HG02623 (cell line): Measurements from ENCODE around the gene B4GALNT3.

Experiments
- ATAC-seq: cut with Tn5 transposase; IDR thresholded peaks from one replicate; pipeline ENCODE4 v1.9.1; 2021; ENCODE audit warnings: moderate library complexity; ENCODE audit not compliant: unreplicated experiment

Gene B4GALNT3

GRCh38 chr12:467591-467990, 7.9 kb downstream of the B4GALNT3 start:
- ATAC-seq, result no peak

GRCh38 chr12:468671-469389, 9.1 kb downstream of the B4GALNT3 start:
- no peak for ATAC-seq

GRCh38 chr12:470133-470532, 10.4 kb downstream of the B4GALNT3 start:
- ATAC-seq, result no peak

GRCh38 chr12:473198-473597, 13.5 kb downstream of the B4GALNT3 start:
- no peak for ATAC-seq

GRCh38 chr12:473863-474577, 14.3 kb downstream of the B4GALNT3 start:
- ATAC-seq, result no peak

- ATAC-seq, result no peak
These were observed 15.5 kb downstream of the B4GALNT3 start for GRCh38 chr12:475286-475685.

- ATAC-seq, result no peak
These were observed 19.4 kb downstream of the B4GALNT3 start for GRCh38 chr12:479161-479560.

GRCh38 chr12:480831-481816, 21.4 kb downstream of the B4GALNT3 start:
- ATAC-seq, result no peak

- ATAC-seq, result no peak
These were observed 22.3 kb downstream of the B4GALNT3 start for GRCh38 chr12:482061-482460.

GRCh38 chr12:484096-484495, 24.4 kb downstream of the B4GALNT3 start:
- ATAC-seq, result no peak

GRCh38 chr12:490260-490659, 30.5 kb downstream of the B4GALNT3 start:
- no peak for ATAC-seq

- no peak for ATAC-seq
These were observed 35.7 kb downstream of the B4GALNT3 start for GRCh38 chr12:495466-495865.

- ATAC-seq, result no peak
These were observed 37.0 kb downstream of the B4GALNT3 start for GRCh38 chr12:496736-497135.

GRCh38 chr12:497501-498160, 37.9 kb downstream of the B4GALNT3 start:
- no peak for ATAC-seq

GRCh38 chr12:499837-500458, 40.2 kb downstream of the B4GALNT3 start:
- no peak for ATAC-seq

- ATAC-seq, result no peak
These were observed 42.1 kb downstream of the B4GALNT3 start for GRCh38 chr12:501722-502447.

GRCh38 chr12:503111-503761, 43.5 kb downstream of the B4GALNT3 start:
- no peak for ATAC-seq

- no peak for ATAC-seq
These were observed 45.5 kb downstream of the B4GALNT3 start for GRCh38 chr12:505221-505620.

GRCh38 chr12:507391-507796, 47.7 kb downstream of the B4GALNT3 start:
- no peak for ATAC-seq
